Retinal pigment epithelial cell (primary cell): ENCODE measurements around the gene SHISAL1.

ENCODE experiments used
- DNase-seq: peaks from one replicate; pipeline ENCODE4 v3.0.0-alpha.2; 2010; ENCODE audit warnings: low read depth
- H3K4me3 ChIP-seq: 2 replicates; pipeline ENCODE4 v1.5.1; 2011; ENCODE audit warnings: mild to moderate bottlenecking, low read length, control low read depth, moderate library complexity
- TF ChIP-seq, protein P1 (sequence below): conservative IDR thresholded peaks from 2 replicates; pipeline ENCODE4 v1.5.1; 2011; ENCODE audit warnings: low read depth, low read length, control low read depth, inconsistent platforms

SHISAL1 gene

DNA sequence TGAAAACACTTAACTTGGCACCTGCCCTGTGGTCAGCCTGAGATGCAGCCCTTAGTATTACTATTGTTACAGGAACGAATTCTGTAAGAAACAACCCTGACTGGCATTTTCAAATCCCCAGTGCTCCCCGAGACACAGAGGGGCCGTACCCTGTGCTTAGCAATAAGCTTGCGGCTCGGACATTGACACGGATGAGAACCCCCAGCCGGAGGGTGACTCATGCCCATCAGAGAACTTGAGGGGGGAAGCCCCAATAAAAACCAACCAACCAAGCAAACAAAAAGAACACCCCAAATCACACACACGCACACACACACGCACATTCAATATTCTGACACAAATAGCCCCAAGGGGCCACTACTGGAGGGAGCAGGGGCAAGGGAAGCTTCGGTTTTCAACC is 63.8 kb downstream of the SHISAL1 start:
- TF ChIP-seq, protein P1, sequence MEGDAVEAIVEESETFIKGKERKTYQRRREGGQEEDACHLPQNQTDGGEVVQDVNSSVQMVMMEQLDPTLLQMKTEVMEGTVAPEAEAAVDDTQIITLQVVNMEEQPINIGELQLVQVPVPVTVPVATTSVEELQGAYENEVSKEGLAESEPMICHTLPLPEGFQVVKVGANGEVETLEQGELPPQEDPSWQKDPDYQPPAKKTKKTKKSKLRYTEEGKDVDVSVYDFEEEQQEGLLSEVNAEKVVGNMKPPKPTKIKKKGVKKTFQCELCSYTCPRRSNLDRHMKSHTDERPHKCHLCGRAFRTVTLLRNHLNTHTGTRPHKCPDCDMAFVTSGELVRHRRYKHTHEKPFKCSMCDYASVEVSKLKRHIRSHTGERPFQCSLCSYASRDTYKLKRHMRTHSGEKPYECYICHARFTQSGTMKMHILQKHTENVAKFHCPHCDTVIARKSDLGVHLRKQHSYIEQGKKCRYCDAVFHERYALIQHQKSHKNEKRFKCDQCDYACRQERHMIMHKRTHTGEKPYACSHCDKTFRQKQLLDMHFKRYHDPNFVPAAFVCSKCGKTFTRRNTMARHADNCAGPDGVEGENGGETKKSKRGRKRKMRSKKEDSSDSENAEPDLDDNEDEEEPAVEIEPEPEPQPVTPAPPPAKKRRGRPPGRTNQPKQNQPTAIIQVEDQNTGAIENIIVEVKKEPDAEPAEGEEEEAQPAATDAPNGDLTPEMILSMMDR = no peak
- no peak for DNase-seq
- H3K4me3 ChIP-seq = no peak overlapping the region

DNA sequence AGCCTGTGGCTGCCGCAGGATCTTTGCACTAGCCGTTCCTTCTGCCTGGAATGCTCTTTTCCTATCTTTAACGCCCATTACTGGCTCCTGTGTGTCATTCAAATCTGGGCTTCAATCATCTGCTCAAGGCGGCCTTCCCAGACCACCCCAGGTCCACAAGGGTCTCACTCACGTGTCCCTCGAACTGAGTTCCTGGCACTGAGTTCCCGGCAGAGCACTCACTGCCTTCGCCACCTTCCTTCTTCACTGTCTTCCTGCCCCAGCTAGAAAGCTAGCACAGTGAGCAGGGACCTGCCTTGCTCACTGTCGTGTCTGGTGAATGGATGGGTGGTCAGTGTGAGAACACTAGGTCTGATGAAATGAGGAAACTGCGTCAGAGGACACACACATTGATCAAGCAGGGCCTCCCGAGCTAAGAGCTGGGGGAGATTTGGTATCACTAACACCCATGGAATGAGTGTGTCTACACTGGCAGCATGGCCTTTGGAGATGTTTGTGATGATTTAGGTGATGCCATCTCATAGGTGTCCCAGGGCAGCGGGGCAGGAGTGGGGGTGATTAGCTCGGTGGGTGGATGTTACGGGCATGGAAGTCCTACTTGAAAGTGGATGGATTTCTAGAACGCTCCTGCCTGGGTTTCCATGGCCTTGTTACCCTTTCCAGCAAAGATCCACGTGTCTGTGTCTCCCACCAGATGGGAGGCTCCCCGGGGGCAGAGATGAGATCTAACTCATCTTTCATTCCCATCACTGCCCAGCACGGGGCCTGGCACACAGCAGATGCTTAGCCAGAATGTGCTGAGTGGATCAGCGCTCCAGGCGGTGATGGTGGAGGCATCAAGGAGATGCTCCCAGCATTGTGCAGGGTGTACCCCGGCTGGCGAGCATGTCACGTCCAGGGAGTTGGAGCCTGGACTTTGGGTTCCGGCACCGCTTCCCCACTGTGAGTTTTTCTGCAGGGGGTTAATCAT is 64.5 kb downstream of the SHISAL1 start:
- no peak for DNase-seq
- TF ChIP-seq, protein P1 = no peak
- no peak overlapping the region for H3K4me3 ChIP-seq

DNA sequence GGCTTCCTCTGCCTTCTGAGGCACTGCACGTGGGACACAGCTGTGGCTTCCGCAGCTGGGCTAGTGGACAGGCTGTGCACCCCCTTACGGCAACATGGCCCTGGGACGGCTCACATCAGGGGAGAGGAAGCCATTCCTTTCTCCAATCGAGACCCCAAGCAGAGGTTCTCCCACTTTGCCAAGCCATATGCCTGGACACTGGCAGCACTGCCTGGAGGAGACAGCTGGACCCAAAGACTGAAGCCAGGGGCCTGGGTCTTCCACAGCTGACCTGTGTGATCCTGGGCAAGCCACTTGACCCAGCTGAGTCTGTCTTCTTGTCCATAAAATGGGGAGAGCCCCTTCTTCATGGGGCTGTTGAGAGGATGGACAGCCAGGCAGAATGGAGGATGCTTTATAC is 65.4 kb downstream of the SHISAL1 start:
- H3K4me3 ChIP-seq = no peak overlapping the region
- TF ChIP-seq, protein P1 = no peak
- no peak for DNase-seq

DNA sequence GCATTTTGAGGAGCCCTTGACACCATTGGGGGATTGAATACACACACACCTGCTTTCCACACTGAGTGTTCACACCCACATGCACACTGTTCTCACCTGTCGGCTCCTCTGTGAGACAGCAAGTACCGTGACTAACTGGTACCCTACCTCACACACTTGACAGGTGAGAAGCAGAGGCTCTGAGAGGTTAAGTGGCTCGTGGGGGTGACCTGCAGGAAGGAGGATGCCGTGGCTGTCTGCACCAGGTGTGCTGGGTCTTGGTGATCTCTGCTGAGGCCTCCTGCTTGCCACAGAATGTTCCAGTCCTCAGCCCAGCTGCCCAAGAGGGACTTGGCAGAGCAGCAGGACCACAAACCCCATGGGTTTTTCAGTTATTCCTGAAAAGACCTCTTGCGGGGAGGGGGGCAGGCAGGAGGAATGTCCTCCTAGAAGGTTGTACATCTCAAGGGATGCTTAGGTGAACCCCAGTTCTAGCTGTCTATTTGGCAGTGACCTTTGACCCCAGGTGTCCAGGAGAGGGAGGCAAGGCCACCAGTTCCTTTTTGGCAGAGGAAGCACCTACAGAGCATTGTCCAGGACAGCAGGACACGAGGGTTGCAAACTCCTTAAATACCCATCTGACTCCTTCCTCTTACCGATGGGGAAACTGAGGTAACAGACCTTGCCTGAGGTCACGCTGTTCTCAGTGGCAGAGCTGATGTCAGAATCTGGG is 66.0 kb downstream of the SHISAL1 start:
- no peak for DNase-seq
- no peak overlapping the region for H3K4me3 ChIP-seq
- TF ChIP-seq, protein P1 = no peak

DNA sequence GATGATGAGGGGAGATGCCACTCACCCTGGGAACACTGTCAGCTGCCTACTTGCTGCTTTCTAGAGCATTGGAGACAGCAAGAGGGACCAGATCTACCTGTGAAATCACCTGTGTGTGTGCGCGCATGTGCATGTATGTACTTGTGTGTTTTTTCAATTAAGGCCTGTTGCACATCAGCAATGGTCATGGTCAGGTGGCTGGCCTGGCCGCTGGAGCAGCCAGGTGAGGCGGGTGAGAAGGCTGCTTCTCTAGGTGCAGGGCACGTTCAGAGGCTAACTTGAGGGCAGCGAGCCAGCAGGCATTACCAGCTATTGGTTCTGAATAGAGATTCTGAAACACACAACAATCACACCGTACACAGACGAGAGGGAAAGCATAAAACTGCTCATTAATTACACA is 66.9 kb downstream of the SHISAL1 start:
- no peak for DNase-seq
- no peak overlapping the region for H3K4me3 ChIP-seq
- TF ChIP-seq, protein P1 = no peak

DNA sequence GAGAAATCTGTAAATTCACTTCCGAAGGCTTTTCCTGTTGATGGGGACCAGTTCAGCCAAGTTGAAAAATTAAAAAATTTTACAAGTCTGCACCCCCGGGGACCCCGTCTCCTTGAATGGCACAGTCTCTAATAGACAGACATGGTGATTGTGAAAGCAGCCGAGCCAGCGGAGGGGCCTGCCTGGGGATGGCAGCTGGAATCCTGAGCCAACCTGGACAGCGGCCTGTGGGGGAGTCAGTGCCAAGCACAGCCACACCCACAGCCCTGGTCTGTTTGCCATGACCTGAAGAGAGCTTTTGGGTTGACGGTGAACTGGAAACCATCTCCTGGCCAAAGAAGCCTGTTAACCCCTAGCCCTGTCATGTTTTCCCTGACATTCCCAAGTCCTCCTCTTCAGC is 67.3 kb downstream of the SHISAL1 start:
- DNase-seq = no peak
- TF ChIP-seq, protein P1 = no peak
- H3K4me3 ChIP-seq = no peak overlapping the region
